ENCODE data around the gene SH2D5.
"Not testable (repeated sequence)": the region's sequence is repeated elsewhere in the genome, so short reads cannot be mapped to it uniquely, and the experiment has no call there.

The SH2D5 gene

GRCh38 chr1:20689645-20690056 lies 42.9 kb downstream of the SH2D5 start:
- DNase-seq: no peak

GRCh38 chr1:20686883-20687725 lies 45.4 kb downstream of the SH2D5 start:
- no peak for DNase-seq

- no peak for DNase-seq
Measured at GRCh38 chr1:20685741-20686140, 46.8 kb downstream of the SH2D5 start.

GRCh38 chr1:20685099-20685662 lies 47.3 kb downstream of the SH2D5 start:
- DNase-seq: no peak

GRCh38 chr1:20684651-20685050 lies 47.9 kb downstream of the SH2D5 start:
- no peak for DNase-seq

GRCh38 chr1:20684050-20684620 lies 48.4 kb downstream of the SH2D5 start:
- DNase-seq: peak; percentile 45

- DNase-seq: no peak
Measured at GRCh38 chr1:20683614-20684013, 48.9 kb downstream of the SH2D5 start.

- peak; percentile 52 for DNase-seq
Measured at GRCh38 chr1:20682571-20683236, 49.8 kb downstream of the SH2D5 start.

- no peak for DNase-seq
Measured at GRCh38 chr1:20681999-20682398, 50.5 kb downstream of the SH2D5 start.

- DNase-seq: no peak
Measured at GRCh38 chr1:20680269-20680668, 52.2 kb downstream of the SH2D5 start.

GRCh38 chr1:20678599-20678998 lies 53.9 kb downstream of the SH2D5 start:
- DNase-seq: no peak

GRCh38 chr1:20673626-20674025 lies 58.9 kb downstream of the SH2D5 start:
- DNase-seq: not testable (repeated sequence)

GRCh38 chr1:20672265-20672632 lies 60.3 kb downstream of the SH2D5 start:
- DNase-seq: no peak

- DNase-seq: no peak
Measured at GRCh38 chr1:20670936-20671335, 61.6 kb downstream of the SH2D5 start.

Data from islet precursor cell (in vitro differentiated cells).